Epidermal melanocyte (primary cell): ENCODE measurements around the gene PRKAG2.
"Not testable (repeated sequence)": the region's sequence is repeated elsewhere in the genome, so short reads cannot be mapped to it uniquely, and the experiment has no call there.

Experiments used
- DNase-seq: peaks from one replicate; pipeline ENCODE4 v3.0.0; 2011; ENCODE audit warnings: low spot score; ENCODE audit not compliant: insufficient read length

PRKAG2 gene

GRCh38 chr7:151852486-151853396 is 24.2 kb downstream of the PRKAG2 start:
- DNase-seq: no peak

- no peak for DNase-seq
Observed at GRCh38 chr7:151851782-151852181, 25.1 kb downstream of the PRKAG2 start.

GRCh38 chr7:151851145-151851751 is 25.7 kb downstream of the PRKAG2 start:
- DNase-seq: no peak

GRCh38 chr7:151850491-151851124 is 26.3 kb downstream of the PRKAG2 start:
- no peak for DNase-seq

GRCh38 chr7:151849879-151850260 is 27.0 kb downstream of the PRKAG2 start:
- DNase-seq: no peak

GRCh38 chr7:151849008-151849878 is 27.7 kb downstream of the PRKAG2 start:
- no peak for DNase-seq

- no peak for DNase-seq
Observed at GRCh38 chr7:151847681-151848081, 29.2 kb downstream of the PRKAG2 start.

- DNase-seq: no peak
Observed at GRCh38 chr7:151847136-151847535, 29.8 kb downstream of the PRKAG2 start.

- DNase-seq: no peak
Observed at GRCh38 chr7:151845412-151846205, 31.3 kb downstream of the PRKAG2 start.

GRCh38 chr7:151844825-151845200 is 32.1 kb downstream of the PRKAG2 start:
- no peak for DNase-seq

GRCh38 chr7:151844071-151844824 is 32.7 kb downstream of the PRKAG2 start:
- DNase-seq: no peak

- DNase-seq: no peak
Observed at GRCh38 chr7:151843181-151843580, 33.7 kb downstream of the PRKAG2 start.

GRCh38 chr7:151841395-151842051 is 35.4 kb downstream of the PRKAG2 start:
- not testable (repeated sequence) for DNase-seq

GRCh38 chr7:151840088-151840910 is 36.6 kb downstream of the PRKAG2 start:
- no peak for DNase-seq

- DNase-seq: no peak
Observed at GRCh38 chr7:151839451-151839921, 37.4 kb downstream of the PRKAG2 start.

GRCh38 chr7:151838861-151839381 is 38.0 kb downstream of the PRKAG2 start:
- DNase-seq: no peak

GRCh38 chr7:151838072-151838471 is 38.8 kb downstream of the PRKAG2 start:
- no peak for DNase-seq
